OCI-LY7 (cell line): ENCODE data around the gene NKAPD1. TPM values are rescaled to one million over a fixed set of nuclear protein-coding genes. Genes with fewer than 3 reads are reported as not detected.

ENCODE experiments used
- BruUV-seq: library from RNA; stranded (reverse); fragments of 400-500 nt; replicated peaks from 2 replicates; lab custom pipeline; 2021; lab: Mats Ljungman, UMichigan
- CTCF ChIA-PET: fragments of 300-600 bp; sonication (Branson Sonifier 250); formaldehyde crosslinking; loops from one replicate; lab custom pipeline; 2022; ENCODE audit warnings: antibody characterized with exemption; ENCODE audit not compliant: unreplicated experiment; lab: Charles Lee
- POLR2A ChIA-PET: fragments of 300-600 bp; sonication (Branson Sonifier 250); formaldehyde crosslinking; loops from one replicate; lab custom pipeline; 2022; ENCODE audit warnings: antibody characterized with exemption; lab: Charles Lee
- DNase-seq: peaks from one replicate; pipeline ENCODE4 v3.0.0-alpha.2; 2015; ENCODE audit warnings: low spot score
- H2AFZ ChIP-seq: fragments of 200-600 bp; sonication (generic), shearing (Covaris generic); 2 replicates; pipeline ENCODE4 v1.6.1; 2014; ENCODE audit warnings: mild to moderate bottlenecking, antibody characterized with exemption, low read length, moderate library complexity
- H3K27ac ChIP-seq: fragments of 200-600 bp; sonication (generic); 2 replicates; pipeline ENCODE4 v1.5.1; 2014; ENCODE audit warnings: mixed run types, low read depth, mild to moderate bottlenecking, moderate library complexity, low read length, inconsistent platforms; ENCODE audit not compliant: poor library complexity, severe bottlenecking
- H3K36me3 ChIP-seq: fragments of 200-600 bp; sonication (generic); 2 replicates; pipeline ENCODE4 v1.6.1; 2014; ENCODE audit warnings: mild to moderate bottlenecking, antibody characterized with exemption, low read length, moderate library complexity, mixed read lengths; ENCODE audit not compliant: insufficient read depth
- H3K4me1 ChIP-seq: fragments of 200-600 bp; sonication (generic); 2 replicates; pipeline ENCODE4 v1.5.1; 2014; ENCODE audit warnings: mild to moderate bottlenecking, low read length; ENCODE audit not compliant: insufficient read depth, poor library complexity, severe bottlenecking
- H3K4me2 ChIP-seq: fragments of 200-600 bp; sonication (generic); 2 replicates; pipeline ENCODE4 v1.6.1; 2014; ENCODE audit warnings: mild to moderate bottlenecking, low read length
- H3K4me3 ChIP-seq: fragments of 200-600 bp; sonication (generic); 2 replicates; pipeline ENCODE4 v1.5.1; 2014; ENCODE audit warnings: mild to moderate bottlenecking, low read depth, low read length; ENCODE audit not compliant: poor library complexity, severe bottlenecking
- H3K79me2 ChIP-seq: fragments of 200-600 bp; sonication (generic); 2 replicates; pipeline ENCODE4 v1.6.1; 2016; ENCODE audit warnings: low read depth, mild to moderate bottlenecking, low read length, moderate library complexity, mixed read lengths; ENCODE audit not compliant: insufficient read depth
- H3K9me2 ChIP-seq: fragments of 200-600 bp; sonication (generic); 2 replicates; pipeline ENCODE4 v1.6.1; 2016; ENCODE audit warnings: mild to moderate bottlenecking, low read length, mixed read lengths; ENCODE audit not compliant: insufficient read depth
- H3K9me3 ChIP-seq: fragments of 200-600 bp; sonication (generic); 2 replicates; pipeline ENCODE4 v1.6.1; 2014; ENCODE audit warnings: mild to moderate bottlenecking, mixed run types, low read length, mixed read lengths
- H4K20me1 ChIP-seq: fragments of 200-600 bp; sonication (generic); 2 replicates; pipeline ENCODE4 v1.6.1; 2014; ENCODE audit warnings: mild to moderate bottlenecking, antibody characterized with exemption, low read length, moderate library complexity, mixed read lengths; ENCODE audit not compliant: insufficient read depth
- CTCF ChIP-seq: fragments of 200-600 bp; sonication (generic); conservative IDR thresholded peaks from 2 replicates; pipeline ENCODE4 v1.5.1; 2014; ENCODE audit warnings: mild to moderate bottlenecking, antibody characterized with exemption, low read length, moderate library complexity, mixed read lengths
- EZH2phosphoT487 ChIP-seq: fragments of 200-600 bp; sonication (generic); IDR thresholded peaks from 2 replicates; pipeline ENCODE4 v1.6.1; 2018; ENCODE audit warnings: low read depth, borderline replicate concordance, mild to moderate bottlenecking, mixed run types, antibody characterized with exemption, low read length, moderate library complexity, mixed read lengths
- intact Hi-C: fragments of 100-400 bp; cut with micrococcal nuclease; formaldehyde crosslinking; loops from one replicate; pipeline ENCODE4 v1.10.0; 2022; ENCODE audit not compliant: unreplicated experiment
- total RNA-seq, 2 experiments: library from RNA; depleted of rRNA in 1 of 2; stranded (reverse); fragments of >200 nt in 1 of 2; shearing (Covaris generic) in 1 of 2; gene quantifications; 2 replicates each; pipeline ENCODE4 v1.2.3, GENCODE V29; 2014 to 2022

NKAPD1 gene
- total RNA-seq, 2 experiments from 2014 or later = 21.3 to 30.7 TPM

GRCh38 chr11:112123129-112123528 lies 49.0 kb downstream of the NKAPD1 start:
- H3K9me3 ChIP-seq = no peaks in the 10 kb centered on the region
- H2AFZ ChIP-seq = no peak overlapping the region
- H3K9me2 ChIP-seq = no peaks in the 10 kb centered on the region
- no TSS peak for BruUV-seq
- TF ChIP-seq EZH2phosphoT487 = no peak
- no peak for TF ChIP-seq CTCF
- intact Hi-C loops = no loop called here
- H3K27ac ChIP-seq = no peak overlapping the region
- H4K20me1 ChIP-seq = no peaks in the 10 kb centered on the region
- no peaks in the 10 kb centered on the region for H3K36me3 ChIP-seq
- POLR2A ChIA-PET = no interaction called here
- H3K79me2 ChIP-seq = no peaks in the 10 kb centered on the region
- H3K4me3 ChIP-seq = no peak overlapping the region
- CTCF ChIA-PET = no interaction called here
- no peaks in the 10 kb centered on the region for H3K4me1 ChIP-seq
- no peak overlapping the region for H3K4me2 ChIP-seq
- no peak for DNase-seq

- no peak for TF ChIP-seq CTCF
- TF ChIP-seq EZH2phosphoT487 = no peak
- CTCF ChIA-PET = no interaction called here
- POLR2A ChIA-PET = interaction anchor here (0.8 to 1.0 kb wide), 2 partner anchors 12 to 126 kb away, joined by 3 read pairs; no protein-coding TSS in a partner anchor
Observed at GRCh38 chr11:112127056-112127455, 53.0 kb downstream of the NKAPD1 start.

GRCh38 chr11:112128483-112129121 lies 54.5 kb downstream of the NKAPD1 start:
- no peak for DNase-seq
- Histone ChIP-seq H3K79me2 (no peaks in the 10 kb centered on the region), H3K9me2 (no peaks in the 10 kb centered on the region), H3K4me3 (no peak overlapping the region), H3K4me1 (no peaks in the 10 kb centered on the region), H3K9me3 (no peaks in the 10 kb centered on the region), H3K36me3 (no peaks in the 10 kb centered on the region), H2AFZ (no peak overlapping the region), H4K20me1 (no peaks in the 10 kb centered on the region), H3K4me2 (no peak overlapping the region), H3K27ac (no peak overlapping the region)
- BruUV-seq = no TSS peak
- no peak for TF ChIP-seq CTCF
- no peak for TF ChIP-seq EZH2phosphoT487
- ChIA-PET POLR2A (interaction anchor here (0.7 to 1.0 kb wide), 2 partner anchors 16 to 387 kb away, joined by 3 to 4 read pairs; no protein-coding TSS in a partner anchor), CTCF (no interaction called here)
- intact Hi-C loops = no loop called here

More at GRCh38 chr11:112127056-112127455, 53.0 kb downstream of the NKAPD1 start:
- no peaks in the 10 kb centered on the region for H3K9me2 ChIP-seq
- H3K79me2 ChIP-seq = no peaks in the 10 kb centered on the region
- intact Hi-C loops = no loop called here
- H2AFZ ChIP-seq = no peak overlapping the region
- no peak overlapping the region for H3K4me3 ChIP-seq
- H4K20me1 ChIP-seq = no peaks in the 10 kb centered on the region
- no peaks in the 10 kb centered on the region for H3K36me3 ChIP-seq
- no TSS peak for BruUV-seq
- no peaks in the 10 kb centered on the region for H3K4me1 ChIP-seq
- H3K4me2 ChIP-seq = no peak overlapping the region
- H3K27ac ChIP-seq = no peak overlapping the region
- H3K9me3 ChIP-seq = no peaks in the 10 kb centered on the region
- no peak for DNase-seq
